HFF-Myc (cell line): ENCODE measurements around the gene P2RX4.

Experiments used
- DNase-seq: peaks from one replicate; pipeline ENCODE4 v3.0.0-alpha.2; 2011; ENCODE audit warnings: low read depth; ENCODE audit errors: extremely low read depth
- H3K4me3 ChIP-seq: replicated peaks from 2 replicates; pipeline ENCODE4 v1.5.1; 2011; ENCODE audit warnings: low read depth, mild to moderate bottlenecking, control low read depth, low read length
- TF ChIP-seq, protein P1 (sequence below): IDR thresholded peaks from 2 replicates; pipeline ENCODE4 v1.5.1; 2012; ENCODE audit warnings: mild to moderate bottlenecking, low read depth, low read length, control low read depth; ENCODE audit errors: missing control alignments

P2RX4 gene

DNA sequence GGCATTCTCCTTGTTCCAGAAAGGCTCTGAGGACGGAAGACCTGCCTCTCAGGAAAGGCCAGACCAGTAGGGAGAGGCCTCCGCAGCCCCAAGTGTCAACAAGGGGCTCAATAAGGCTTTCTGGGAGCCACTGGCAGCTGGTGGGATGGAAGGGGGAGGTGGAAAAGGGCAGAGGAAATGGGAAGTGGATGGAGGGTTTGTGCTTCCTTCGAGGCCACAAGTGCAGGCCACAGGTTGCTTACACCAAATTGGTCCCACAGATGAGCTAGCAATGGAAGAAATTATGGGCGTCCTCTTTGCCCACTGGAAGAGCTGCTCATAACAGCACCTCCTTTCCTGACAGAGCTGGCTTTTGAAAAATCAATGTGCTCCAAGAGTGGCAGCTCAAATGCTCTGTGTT lies 28.2 kb downstream of the P2RX4 start:
- TF ChIP-seq, protein P1, sequence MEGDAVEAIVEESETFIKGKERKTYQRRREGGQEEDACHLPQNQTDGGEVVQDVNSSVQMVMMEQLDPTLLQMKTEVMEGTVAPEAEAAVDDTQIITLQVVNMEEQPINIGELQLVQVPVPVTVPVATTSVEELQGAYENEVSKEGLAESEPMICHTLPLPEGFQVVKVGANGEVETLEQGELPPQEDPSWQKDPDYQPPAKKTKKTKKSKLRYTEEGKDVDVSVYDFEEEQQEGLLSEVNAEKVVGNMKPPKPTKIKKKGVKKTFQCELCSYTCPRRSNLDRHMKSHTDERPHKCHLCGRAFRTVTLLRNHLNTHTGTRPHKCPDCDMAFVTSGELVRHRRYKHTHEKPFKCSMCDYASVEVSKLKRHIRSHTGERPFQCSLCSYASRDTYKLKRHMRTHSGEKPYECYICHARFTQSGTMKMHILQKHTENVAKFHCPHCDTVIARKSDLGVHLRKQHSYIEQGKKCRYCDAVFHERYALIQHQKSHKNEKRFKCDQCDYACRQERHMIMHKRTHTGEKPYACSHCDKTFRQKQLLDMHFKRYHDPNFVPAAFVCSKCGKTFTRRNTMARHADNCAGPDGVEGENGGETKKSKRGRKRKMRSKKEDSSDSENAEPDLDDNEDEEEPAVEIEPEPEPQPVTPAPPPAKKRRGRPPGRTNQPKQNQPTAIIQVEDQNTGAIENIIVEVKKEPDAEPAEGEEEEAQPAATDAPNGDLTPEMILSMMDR: no peak
- H3K4me3 ChIP-seq: no peak overlapping the region
- DNase-seq: no peak

DNA sequence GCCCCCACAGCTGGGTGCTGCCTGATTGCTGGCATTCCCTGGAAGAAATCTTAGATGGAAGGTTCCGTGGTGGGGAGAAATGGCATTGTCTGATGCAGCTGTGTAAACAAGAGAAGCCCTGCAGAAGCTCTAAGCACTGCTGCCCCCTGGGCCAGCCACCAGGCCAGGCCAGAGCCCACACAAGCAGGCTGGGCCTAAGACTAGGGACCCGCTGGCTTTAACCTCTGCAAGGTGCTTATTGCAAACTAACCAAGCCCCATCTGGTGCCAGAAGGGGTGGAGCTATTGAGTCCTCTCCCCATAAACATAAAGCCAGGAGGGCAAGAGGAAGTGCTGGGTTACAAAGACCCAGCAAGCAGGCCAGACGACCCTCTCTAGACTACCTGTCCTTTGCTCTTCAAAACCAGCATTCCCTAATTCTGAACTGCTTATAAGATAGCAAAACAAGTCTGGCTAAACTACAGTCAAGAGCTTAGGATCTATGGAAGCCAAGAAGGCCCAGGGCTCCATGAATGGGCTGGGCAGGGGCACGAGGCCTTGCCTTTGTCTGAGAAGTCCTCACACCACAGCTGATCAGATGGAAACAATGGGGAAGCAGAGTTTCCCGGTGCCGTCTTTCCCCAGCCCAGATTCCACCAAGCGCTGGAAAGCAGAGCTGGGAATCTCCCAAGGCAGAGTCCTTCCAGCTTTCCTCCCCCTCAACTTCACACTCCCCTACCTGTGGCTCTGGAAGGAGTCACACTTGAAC lies 28.8 kb downstream of the P2RX4 start:
- TF ChIP-seq, protein P1: no peak

DNA sequence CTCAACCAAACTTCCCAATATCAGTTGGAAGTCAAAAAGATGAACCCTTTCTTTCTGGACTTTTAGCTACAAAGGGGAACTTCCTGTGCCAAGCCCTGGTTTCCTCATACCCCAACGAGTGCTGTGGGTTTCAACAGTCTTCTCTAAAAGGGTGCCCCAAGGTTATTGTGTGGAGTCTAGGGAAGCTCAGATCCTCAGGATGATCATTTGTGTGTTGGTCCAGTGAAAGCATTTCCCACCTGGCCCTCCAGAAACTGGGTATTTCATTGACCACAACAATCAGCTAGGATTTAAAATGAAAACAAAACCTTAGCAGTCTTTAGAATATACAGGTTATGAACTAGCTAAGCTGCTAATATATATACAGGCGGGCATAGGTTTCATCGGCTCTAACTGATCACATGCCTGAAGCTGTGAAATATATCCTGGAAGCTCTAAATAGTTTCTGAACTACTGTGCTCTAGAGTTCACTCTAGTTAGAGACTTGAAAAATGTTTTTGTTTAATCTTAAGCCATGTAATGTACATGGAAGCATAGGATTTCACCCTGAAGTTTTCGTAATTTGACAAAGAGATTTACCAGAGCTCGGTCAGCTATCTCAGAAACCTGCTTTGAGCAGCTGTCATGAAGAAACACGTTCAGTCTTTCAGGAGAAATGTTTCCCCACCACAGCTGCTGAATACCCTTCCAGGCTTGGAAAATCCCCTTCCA lies 29.6 kb downstream of the P2RX4 start:
- no peak for DNase-seq
- H3K4me3 ChIP-seq: no peak overlapping the region
- TF ChIP-seq, protein P1: no peak

More for the DNA sequence above, 28.8 kb downstream of the P2RX4 start:
- H3K4me3 ChIP-seq: no peak overlapping the region
- no peak for DNase-seq

DNA sequence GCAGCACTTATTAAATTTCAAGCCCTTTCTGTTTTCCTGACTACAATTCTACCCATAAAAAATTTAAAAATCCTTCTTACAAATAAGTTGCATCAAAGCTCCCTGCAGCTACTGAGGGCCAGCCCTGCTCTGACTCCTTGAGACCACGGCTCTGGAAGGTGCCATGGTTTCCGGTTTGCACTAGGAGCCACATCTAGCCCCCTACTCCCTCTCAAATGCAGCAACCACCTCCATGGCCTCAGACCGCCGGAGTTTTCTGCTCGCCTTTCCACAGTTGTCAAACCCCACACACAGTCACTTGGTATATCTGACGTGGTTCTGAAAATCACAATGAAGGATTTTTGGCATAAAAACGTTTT lies 30.1 kb downstream of the P2RX4 start:
- H3K4me3 ChIP-seq: no peak overlapping the region
- TF ChIP-seq, protein P1: no peak
- DNase-seq: no peak

DNA sequence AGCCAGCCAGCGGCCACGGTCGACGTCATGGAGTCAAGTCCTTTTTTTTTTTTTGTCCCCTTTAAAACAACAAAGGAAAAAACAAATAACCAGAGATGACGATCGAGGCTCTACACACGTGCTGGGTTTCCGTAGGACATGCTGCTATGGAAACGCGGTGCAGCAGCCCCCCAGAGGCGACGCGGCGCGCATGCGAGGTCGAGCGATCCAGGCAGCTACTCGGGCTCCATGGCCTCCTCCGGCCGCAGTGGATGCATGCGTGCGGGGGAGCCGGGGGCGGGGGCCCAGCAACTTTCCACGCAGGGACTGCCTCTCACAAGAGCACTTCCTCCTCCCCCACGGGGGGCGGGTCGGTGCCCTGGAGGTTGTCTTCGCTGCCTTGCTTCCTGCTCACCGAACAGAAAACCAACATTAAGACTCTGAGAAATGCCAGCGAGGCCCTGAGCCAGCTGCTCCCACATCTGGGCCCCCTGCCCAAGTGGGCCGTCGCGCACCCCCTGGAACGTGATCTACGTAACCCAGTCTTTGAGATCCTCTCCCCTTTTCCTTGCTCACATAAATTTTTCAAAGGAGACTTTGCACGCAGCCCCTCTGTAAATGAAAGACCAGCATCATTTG lies 30.7 kb downstream of the P2RX4 start:
- TF ChIP-seq, protein P1: no peak
- no peak for DNase-seq
- H3K4me3 ChIP-seq: no peak overlapping the region

DNA sequence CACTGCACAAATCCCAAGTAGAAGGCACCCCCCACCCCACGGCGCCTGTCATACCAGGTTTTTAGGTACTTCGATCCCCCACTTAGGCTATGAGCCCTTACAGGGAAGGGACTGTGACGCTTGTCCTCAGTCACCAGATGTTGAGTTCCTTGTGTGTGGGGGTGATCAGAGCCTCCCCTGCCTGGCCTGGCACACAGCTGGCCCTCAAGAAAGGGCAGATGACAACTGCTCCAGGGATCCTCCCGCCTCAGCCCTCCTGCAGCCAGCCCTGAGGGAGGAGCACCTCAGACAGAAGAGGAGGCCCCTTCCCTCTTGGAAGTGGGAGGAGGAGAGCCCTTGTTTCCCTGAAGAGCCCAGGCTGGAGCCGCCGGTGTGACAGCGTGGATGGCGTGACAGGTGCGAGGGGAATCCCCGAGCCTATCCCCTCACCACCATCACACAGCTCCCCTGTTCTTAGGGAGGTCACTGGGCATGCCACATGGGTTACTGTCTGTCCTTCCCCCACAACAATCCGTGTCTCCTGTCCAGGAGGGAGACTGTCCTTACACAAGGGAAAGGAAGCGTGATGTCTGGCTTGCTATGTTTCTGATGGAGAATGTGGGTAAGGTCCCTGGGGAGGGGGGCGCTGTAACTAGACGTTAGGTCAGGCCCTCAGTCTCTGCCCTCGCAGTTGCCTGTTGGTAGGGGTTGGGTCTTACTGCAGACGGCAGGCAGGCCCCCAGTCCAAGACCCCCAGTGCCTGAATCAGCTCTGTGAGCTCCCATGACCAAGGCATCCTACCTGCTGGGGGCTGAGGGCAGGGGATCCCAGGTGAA lies 31.4 kb downstream of the P2RX4 start:
- H3K4me3 ChIP-seq: no peak overlapping the region
- TF ChIP-seq, protein P1: no peak
- no peak for DNase-seq
